SIG-M5 treated with dmso at 0.1 percent for 504 hours (cell line): ENCODE data around the gene GTF2IRD1.

Experiments
- DNase-seq: peaks from one replicate; lab custom pipeline; 2025; ENCODE audit not compliant: unreplicated experiment; lab: John Stamatoyannopoulos, UW

Gene GTF2IRD1

GRCh38 chr7:74586258-74587175, 132.8 kb downstream of the GTF2IRD1 start:
- DNase-seq, result no peak

DNA sequence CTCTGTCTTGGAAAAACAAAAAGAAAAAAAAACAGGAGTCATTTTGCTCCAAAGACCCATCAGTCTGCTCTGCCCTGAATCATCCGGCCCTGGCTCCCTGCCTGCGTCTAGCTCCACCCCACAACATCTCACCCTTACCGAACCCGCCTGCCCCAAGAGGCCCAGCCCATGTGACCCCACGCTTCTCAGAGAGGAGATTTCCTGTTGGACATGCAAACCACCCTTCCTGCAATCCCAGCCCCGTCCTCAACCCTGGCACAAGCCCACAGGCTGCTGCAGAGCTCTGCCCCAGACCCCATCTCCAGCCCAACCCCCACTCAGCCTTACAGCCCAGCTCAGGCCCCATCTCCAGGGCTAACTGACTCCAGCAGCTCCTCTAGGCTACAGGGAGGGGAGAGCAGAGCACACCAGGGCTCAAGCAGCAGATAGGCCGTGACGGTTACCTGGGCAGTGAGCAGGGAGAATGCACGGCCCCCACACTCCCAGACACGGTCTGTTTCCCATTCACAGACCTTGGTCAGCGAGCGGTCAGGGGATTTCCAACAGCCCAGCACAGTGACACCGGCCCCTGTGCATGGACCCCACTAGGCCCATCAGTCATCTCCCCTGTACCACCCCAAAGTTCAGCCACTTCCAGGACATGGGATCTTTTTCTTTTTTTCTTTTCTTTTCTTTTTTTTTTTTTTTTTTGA, 133.9 kb downstream of the GTF2IRD1 start:
- DNase-seq, result peak; percentile 27

GRCh38 chr7:74590813-74591212, 137.1 kb downstream of the GTF2IRD1 start:
- no peak for DNase-seq

- no peak for DNase-seq
These were observed 144.9 kb downstream of the GTF2IRD1 start for GRCh38 chr7:74598558-74598957.

GRCh38 chr7:74599244-74599643, 145.5 kb downstream of the GTF2IRD1 start:
- DNase-seq, result no peak

GRCh38 chr7:74604326-74605020, 150.8 kb downstream of the GTF2IRD1 start:
- DNase-seq, result no peak

DNA sequence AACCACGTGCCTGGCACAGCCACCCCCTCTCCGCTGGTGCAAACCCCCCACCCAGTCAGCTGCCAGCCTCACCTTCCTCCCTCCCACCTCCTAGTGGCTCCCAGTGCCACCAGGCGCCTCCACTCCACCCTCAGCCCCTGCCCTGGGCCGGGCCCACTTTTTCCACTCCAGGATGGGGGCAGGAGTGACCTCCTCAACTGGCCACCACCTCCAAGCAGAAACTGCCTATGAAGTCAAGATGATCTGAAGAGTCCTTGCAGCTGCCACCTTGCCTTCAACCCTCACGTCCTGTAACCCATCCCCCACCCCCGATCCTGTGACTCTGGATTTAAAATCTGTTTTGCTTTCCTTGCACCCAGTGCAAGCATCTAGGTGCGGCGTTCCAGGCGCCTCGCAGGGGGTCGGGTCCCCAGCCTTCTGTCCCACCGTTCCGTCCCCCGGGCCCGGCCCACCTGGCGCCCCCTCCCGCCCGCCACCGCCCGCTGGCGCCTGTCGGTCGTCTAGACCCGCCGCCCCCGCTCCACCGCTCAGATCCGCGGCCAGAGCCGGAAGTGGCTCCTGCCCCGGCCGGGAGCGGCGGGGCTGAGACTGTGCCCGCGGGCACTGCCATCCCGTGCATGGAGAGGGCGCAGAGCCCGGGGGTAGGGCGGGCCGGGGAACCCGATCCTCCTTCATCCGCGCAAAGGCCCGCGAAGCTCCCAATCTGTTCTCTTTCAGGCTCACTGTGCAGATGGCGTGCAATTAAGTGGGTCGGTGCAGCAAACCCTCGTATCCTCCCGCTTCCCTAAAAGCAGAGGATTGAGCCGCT, 152.6 kb downstream of the GTF2IRD1 start:
- no peak for DNase-seq

DNA sequence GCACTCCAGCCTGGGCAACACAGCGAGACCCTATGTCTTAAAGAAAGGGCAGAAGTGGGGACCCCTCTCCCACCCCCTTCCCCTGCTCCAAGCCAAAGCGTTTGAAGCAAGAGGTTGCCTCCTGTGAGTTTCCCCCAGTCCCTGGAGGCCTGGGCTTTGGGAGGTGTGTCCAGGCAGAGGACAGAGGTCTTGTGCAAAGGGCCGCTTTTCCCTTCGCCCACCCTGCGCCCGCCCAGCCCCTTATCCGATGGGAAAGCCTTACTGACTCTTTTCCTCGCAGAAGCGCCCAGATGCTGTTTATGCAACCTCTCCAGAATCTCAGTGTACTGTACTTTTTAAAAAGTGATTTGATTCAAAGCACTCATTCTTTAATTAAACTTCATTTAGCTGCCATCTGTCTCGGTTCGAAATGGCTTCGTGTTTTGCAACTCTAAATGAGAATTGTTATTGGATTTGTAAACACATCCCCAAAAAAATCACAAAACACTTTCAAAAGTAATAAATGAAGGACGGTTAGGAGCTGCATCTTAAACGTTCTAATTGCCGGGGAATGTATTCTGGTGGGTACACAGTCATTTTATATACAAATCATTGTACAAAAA, 153.3 kb downstream of the GTF2IRD1 start:
- DNase-seq, result no peak

DNA sequence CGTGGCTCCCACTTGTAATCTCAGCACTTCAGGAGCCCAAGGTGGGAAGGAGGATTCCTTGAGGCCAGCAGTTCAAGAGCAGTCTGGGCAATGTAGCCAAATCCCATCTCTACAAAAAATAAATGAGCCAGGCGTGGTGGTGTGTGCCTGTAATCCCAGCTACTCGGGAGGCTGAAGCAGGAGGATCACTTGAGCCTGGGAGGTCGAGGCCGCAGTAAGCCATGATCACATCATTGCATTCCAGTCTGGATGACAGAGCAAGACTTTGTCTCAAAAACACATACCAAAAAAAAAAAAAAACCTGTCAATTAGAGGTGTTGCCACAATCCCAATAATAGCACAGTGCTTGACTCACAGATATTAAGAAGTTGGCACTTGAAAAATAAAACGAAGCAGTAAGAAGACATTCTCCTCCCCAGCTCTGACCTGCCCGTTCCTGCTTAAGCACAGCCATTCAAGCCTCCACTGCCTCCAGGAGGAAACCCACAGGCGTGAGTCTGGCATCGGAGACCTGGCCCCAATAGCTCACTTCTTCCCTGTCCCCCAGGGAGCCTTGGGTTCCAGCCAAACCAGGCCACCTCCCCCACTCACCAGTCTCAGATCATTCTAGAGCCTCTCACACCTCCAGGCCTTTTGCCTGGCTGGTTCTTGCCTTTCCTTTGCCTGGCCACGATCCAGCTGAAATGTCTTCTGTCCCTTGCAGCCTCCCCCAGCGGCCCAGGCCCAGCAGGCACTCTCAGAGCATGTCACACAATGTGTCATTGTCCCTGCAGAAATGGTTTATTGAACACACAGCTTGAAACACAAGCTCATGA, 158.5 kb downstream of the GTF2IRD1 start:
- no peak for DNase-seq

- DNase-seq, result no peak
These were observed 162.5 kb downstream of the GTF2IRD1 start for GRCh38 chr7:74615933-74616780.

- DNase-seq, result peak; percentile 67
These were observed 163.6 kb downstream of the GTF2IRD1 start for GRCh38 chr7:74617180-74617744.

- no peak for DNase-seq
These were observed 165.6 kb downstream of the GTF2IRD1 start for GRCh38 chr7:74619235-74619860.

DNA sequence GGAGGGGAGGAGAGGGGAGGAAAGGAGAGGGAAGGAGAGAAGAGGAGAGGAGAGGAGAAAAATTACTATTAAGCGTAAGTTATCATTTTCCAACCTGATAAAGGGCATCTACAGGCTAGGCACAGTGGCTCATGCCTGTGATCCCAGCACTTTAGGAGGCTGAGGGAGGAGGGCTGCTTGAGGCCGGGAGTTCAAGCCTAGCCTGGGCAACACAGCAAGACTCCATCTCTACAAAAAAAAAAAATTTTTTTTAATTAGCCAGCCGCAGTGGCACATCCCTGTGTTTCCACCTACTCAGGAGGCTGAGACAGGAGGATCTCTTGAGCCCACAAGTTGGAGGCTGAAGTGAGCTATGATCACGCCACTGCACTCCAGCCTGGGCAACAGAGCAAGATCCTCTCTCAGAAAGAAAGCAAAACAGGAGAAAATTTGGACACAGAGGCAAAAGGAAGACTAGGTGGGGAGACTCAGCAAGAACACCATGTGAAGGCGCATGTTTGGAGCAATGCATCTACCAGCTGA, 168.6 kb downstream of the GTF2IRD1 start:
- DNase-seq, result no peak

- DNase-seq, result no peak
These were observed 169.4 kb downstream of the GTF2IRD1 start for GRCh38 chr7:74623135-74623534.

GRCh38 chr7:74625446-74625845, 171.7 kb downstream of the GTF2IRD1 start:
- no peak for DNase-seq

GRCh38 chr7:74627661-74628411, 174.1 kb downstream of the GTF2IRD1 start:
- no peak for DNase-seq

GRCh38 chr7:74632505-74632904, 178.8 kb downstream of the GTF2IRD1 start:
- DNase-seq, result no peak
